ENCODE measurements around the gene MORN2. TPM values are rescaled to one million over a fixed set of nuclear protein-coding genes. Genes with fewer than 3 reads are reported as not detected.

MORN2 gene
- polyA plus RNA-seq, 1 donor: 8.6 TPM

DNA sequence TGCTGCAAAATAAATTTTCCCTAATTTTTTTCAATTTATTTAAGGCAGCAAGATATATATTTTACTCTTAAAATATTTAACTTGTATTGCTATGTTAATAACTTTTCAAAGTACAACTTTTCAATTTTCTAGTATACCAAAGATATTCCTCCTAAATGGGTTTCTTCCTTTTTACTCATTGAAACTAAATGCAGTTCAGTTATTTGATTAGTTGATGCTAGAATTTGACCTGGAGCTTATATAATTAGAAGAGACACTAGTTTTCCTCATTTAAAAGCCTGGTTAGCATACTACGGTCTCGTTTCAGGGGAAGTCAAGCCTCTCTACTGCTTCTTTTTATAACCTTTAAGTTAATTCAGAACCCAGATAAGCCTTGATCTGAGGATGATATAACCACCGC, 13.8 kb downstream of the MORN2 start, which contains the start of gene ARHGEF33:
Gene ARHGEF33, plus strand, starts transcription at position 301 of the 400 bp plus-strand sequence. CDS start 29,573 bp downstream, outside the sequence.
- DNase-seq (ENCODE audit: low read depth): no peak

DNA sequence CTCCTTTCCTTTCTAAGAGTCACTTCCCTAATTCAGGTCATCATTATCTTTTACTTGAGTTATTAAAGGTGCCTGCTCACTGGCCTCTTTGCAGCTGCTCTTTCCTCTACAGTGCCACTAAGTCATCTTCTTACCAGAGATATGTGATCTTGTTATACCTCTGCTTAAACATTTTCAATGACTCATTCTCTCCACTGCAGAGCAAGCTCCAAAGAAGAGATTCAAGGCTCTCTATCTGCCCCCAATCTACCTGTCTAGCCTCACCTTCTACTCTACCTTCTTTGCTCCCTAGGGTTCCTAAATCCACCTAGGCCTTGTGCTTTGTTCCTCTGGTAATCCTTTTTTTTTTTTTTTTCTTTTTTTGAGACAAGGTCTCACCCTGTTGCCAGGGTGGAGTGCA, 17.0 kb downstream of the MORN2 start:
- DNase-seq (ENCODE audit: low read depth): no peak

DNA sequence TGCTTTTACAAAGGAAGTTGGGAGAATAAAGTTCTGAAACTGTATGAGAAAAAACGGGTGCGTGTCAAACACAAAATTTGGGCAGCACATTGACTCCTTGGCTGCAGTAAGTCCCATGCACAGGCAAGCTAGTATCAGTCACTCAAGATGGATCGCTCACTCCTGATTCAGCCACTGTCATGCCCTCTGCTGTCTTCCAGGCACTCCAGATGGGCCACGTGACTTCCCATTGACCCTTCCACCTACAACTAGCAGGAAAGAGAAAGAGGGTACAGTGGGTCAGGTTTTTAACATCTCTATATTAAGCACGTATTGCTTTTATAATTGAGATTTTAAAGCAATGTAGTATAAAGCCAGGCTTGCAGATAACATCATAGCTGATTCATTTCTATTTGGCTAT, 22.5 kb downstream of the MORN2 start:
- DNase-seq (ENCODE audit: low read depth): no peak

DNA sequence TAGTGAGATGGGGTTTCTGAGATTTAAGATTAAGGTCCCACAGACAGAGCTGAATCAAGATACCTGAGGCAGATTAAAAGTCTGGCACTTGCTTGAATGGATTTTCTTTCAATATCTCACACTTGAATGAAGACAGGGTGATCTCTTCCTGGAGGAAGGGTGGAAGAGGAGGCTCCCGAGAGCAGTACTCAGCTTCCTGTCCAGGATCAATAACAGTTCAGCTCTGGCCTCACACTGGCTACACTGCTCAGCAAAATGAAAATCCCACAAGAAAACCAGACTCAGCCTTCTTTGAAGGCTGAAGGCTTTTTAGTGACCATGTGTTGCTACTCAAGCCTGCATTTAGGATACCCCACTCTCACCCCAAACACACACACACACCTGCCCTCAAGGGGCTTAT, 24.9 kb downstream of the MORN2 start:
- no peak for DNase-seq (ENCODE audit: low read depth)

DNA sequence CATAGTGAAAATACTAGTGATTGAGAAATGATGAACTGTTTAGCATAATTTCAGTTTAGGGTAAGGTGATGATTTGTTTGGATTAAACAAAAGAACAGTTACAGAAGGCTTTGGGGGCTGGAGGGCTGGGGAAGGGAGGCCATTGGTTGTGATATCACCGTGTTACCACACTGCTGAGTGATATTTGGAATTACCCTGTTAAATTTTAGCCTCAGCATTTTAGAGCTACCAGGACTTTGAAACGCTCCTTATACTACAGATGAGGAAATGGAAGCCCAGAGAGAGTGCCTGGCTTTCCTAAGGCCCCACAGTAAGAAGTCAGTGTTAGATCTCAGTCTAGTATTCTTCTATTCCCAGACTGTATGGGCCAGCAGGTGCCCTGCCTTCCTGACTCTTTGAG, 29.5 kb downstream of the MORN2 start:
- no peak for DNase-seq (ENCODE audit: low read depth)

DNA sequence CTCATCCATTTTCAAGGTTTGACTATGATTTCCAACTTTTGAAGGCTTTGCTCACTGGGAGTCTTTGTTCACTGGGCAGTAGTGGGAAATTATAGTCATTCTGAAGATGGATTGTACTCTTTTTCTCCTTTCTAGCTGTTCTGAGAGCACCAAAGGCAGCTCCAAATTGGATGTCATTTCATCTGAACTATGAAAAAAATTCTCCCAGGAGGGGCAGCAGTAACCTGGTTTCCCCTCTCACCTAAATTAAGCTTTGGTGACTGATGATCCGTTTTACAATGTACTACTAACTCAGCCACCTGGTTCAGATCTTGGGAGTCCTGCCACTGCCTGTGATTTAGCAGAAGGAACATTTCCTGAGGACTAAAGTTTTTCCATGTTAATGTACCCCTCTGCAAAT, 31.5 kb downstream of the MORN2 start:
- no peak for DNase-seq (ENCODE audit: low read depth)

DNA sequence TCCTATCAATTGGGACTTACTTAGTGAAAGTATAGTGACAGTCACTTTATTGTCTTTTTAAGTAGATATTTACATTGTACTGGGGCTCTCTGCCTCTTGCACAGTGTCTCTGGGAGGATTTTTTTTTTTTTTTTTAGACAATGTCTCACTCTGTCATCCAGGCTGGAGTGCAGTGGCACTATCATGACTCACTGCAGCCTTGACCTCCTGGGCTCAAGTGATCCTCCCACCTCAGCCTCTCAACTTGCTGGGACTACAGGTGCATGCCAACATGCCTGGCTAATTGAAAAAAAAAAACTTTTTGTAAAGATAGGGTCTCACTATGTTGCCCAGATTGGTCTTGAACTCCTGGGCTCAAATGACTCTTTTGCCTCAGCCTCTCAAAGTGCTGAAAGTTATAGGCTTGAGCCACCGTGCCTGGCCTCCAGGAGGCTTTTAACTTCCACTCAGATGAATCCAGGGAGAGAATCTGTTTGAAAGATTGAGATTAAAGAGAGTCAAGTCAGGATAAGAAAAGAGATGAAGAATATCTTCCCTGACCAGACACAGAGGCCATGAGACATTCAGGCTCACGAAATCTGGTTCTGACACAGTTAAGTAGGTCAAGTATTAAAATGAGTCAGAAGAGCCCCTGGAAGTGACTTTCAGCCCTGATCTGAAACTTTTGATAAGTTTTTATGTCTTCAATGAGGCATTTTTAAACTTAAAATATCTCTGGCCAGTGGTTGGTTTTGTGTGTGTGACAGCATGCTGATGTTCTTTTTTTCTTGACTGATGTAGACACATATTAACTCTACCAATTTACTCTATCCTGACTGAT, 32.2 kb downstream of the MORN2 start:
- no peak for DNase-seq (ENCODE audit: low read depth)

DNA sequence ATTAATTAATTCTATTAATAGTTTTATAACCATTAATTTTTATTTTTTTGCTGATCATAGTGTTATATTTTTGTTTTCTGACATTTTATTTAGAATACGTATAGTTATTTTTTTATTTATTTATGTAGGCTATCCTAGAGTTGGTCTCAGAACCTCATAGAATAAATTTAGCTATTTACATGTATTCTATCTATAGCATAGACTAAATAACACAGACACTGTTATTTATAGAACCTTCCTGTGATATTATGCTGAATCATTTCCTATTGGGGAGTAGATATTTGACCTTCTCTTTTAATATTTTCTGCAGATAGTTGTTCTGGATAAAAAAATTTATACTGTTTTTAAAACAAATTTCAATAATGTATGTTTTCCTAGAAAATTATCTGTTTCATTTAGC, 34.1 kb downstream of the MORN2 start:
- no peak for DNase-seq (ENCODE audit: low read depth)

DNA sequence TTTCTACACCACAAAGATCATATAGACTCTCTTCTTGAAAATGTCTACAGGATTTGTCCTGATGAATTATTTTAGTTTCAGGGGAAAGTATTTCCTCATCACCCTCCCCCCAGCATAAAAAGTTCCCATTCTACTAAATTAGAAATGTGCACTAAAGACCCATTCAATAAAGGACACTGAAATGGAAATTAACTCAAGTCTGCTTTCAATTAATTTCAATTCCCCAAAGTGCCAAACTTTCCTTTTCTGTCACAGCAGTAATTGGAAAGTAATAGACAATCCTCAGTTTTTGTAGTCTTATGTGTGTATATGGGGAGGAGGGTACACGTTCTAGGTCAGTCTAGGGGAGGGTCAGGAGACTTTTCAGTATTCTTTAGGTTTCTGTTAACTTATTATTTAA, 35.4 kb downstream of the MORN2 start:
- DNase-seq (ENCODE audit: low read depth): no peak

DNA sequence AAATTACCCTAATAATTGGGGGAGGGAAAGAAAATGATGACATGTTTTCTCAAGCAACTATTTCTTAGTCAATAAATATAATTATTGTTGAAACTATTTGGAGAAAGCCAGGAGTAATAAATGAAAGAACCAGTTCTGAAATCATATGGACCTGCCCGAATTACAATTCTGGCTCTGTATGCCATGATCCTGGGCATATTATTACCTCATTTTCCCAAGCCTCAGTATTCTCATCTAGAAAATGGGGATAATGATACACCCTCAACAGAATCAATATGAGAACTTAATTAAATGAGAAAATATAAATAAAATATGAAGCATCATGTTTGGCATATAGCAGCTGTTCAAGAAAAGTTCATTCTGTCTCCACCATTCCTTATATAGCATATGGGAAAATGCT, 36.8 kb downstream of the MORN2 start:
- no peak for DNase-seq (ENCODE audit: low read depth)

DNA sequence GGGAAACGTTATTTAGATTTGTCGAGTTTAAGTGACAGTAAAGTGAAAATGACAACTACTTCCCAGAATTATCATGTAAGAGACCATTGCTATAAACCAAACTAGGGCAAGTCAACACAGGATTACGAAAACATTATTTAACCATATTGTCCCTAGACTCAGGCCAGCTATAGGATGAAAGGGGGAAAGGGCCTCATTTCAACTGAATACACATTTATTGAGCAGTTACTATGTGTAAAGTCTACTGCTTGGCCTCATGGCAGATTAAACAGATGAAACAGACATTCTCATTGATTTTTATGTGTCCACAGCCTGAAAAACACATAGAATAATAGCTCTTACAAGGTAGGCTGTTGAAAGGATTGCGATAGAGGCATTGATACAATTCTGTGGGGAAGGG, 46.6 kb downstream of the MORN2 start:
- no peak for DNase-seq (ENCODE audit: low read depth)

DNA sequence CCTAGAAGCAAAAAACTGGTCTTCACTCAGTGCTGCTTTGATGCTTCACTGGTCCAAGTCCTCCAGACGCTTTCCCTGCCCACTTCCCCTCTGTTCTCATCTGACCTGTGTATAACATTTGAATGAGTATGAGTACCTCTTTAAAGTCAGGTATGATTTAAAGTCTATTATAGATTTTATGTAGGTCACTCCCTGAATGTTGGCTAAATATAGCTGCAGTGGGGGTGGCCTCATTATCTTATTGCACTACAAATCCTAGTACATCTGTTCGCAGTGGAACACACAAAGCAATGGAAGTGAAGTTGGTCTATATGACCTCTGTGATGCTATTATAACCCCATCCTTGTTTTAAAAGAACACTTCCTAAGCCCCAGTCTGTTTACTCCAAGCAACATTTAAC, 47.1 kb downstream of the MORN2 start:
- no peak for DNase-seq (ENCODE audit: low read depth)

DNA sequence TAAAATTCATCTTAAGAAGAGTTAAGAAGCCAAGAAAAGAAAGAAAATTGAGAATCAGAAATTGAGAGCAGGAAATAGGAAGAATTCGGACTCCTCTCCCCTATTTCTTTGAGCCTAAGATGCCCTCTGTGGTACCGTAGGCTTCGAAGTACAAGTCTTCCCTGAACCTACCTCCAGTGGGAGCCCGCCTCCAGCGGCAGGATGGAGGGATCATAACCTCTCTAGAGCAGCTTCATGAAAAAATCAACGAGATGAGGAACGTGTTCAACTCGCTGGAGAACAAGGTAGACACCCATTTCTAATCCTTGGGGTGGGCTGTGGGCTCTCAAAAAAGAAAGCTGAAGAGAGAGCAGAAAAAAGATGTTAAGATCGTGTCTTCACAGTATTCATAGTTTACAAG, 50.2 kb downstream of the MORN2 start:
- DNase-seq (ENCODE audit: low read depth): no peak

DNA sequence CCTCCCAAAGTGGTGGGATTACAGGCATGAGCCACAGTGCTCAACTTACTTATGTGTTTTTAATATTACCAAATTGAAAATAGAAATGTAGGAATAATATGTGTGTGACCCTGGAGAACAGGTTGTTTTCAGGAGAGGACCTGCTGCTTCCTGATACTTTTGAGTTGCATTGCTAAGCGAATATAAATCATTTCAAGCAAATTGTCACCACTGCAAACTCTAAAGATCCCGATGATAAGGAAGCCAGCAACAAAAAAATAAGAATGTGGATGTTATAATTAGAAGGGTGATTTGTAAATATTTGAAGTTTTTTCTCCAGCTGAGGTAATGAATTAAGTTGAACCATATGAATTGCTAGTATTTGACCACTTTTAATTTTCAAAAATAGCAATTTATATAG, 54.8 kb downstream of the MORN2 start:
- no peak for DNase-seq (ENCODE audit: low read depth)

Other genes with a start within 250 kb of the MORN2 start
- gene GALM, start 209.9 kb upstream of the MORN2 start, polyA plus RNA-seq (ENCODE audit: insufficient read length): 11.8 TPM
- gene SRSF7, start 124.6 kb upstream of the MORN2 start, polyA plus RNA-seq (ENCODE audit: insufficient read length): 101 TPM
- 13.0 TPM for gene GEMIN6, start 97.8 kb upstream of the MORN2 start, polyA plus RNA-seq (ENCODE audit: insufficient read length)
- gene DHX57, start within 50 bp of the MORN2 start, polyA plus RNA-seq (ENCODE audit: insufficient read length): 17.0 TPM
- 1.5 TPM for gene ARHGEF33, start 13.9 kb downstream of the MORN2 start, polyA plus RNA-seq (ENCODE audit: insufficient read length)
- 29.7 TPM for gene SOS1, start 245.1 kb downstream of the MORN2 start, polyA plus RNA-seq (ENCODE audit: insufficient read length)